SK-N-SH (cell line): Measurements from ENCODE around the gene PAPPA2.

Experiments used
- ELF1 ChIP-seq: IDR thresholded peaks from 2 replicates; pipeline ENCODE4 v1.4.0; 2012
- EP300 ChIP-seq, 2 experiments: IDR thresholded peaks; 2 replicates each; pipeline versions ENCODE4 v1.4.0 to v1.6.1; 2012; ENCODE audit warnings: borderline replicate concordance in 1 of 2, low read depth in 1 of 2, low read length in 1 of 2
- FOSL2 ChIP-seq: IDR thresholded peaks from 2 replicates; pipeline ENCODE4 v1.4.0; 2012; ENCODE audit warnings: low read depth, mild to moderate bottlenecking, moderate library complexity, borderline replicate concordance
- GABPA ChIP-seq: IDR thresholded peaks from 2 replicates; pipeline ENCODE4 v1.4.0; 2012; ENCODE audit warnings: low read depth, mild to moderate bottlenecking
- NFIC ChIP-seq: IDR thresholded peaks from 2 replicates; pipeline ENCODE4 v1.4.0; 2012; ENCODE audit warnings: borderline replicate concordance
- POLR2AphosphoS5 ChIP-seq: IDR thresholded peaks from 2 replicates; pipeline ENCODE4 v1.6.1; 2012; ENCODE audit warnings: low read depth, low read length
- RFX5 ChIP-seq: IDR thresholded peaks from 2 replicates; pipeline ENCODE4 v1.6.1; 2012; ENCODE audit warnings: mild to moderate bottlenecking, improper control_type of control experiment, low read length
- SIN3A ChIP-seq: IDR thresholded peaks from 2 replicates; pipeline ENCODE4 v1.6.1; 2012; ENCODE audit warnings: low read depth, mild to moderate bottlenecking, low read length, moderate library complexity, borderline replicate concordance
- USF1 ChIP-seq: IDR thresholded peaks from 2 replicates; pipeline ENCODE4 v1.4.0; 2012; ENCODE audit warnings: low read depth, borderline replicate concordance
- TF ChIP-seq, protein P1 (sequence below): fragments of 200-600 bp; sonication (generic); IDR thresholded peaks from 2 replicates; pipeline ENCODE4 v1.6.1; 2017; ENCODE audit warnings: antibody characterized with exemption, mild to moderate bottlenecking, moderate library complexity

GRCh38 chr1:176436251-176436650 lies 26.7 kb upstream of the PAPPA2 start:
- TF ChIP-seq ELF1 (no peak), POLR2AphosphoS5 (no peak), GABPA (no peak), EP300 (IDR thresholded peaks at IDR 0.05; ENCODE audit: borderline replicate concordance in 1 of 2, low read depth in 1 of 2, low read length in 1 of 2) (no peak), NFIC (no peak), FOSL2 (no peak), USF1 (no peak), SIN3A (no peak), RFX5 (no peak)
- TF ChIP-seq, protein P1, sequence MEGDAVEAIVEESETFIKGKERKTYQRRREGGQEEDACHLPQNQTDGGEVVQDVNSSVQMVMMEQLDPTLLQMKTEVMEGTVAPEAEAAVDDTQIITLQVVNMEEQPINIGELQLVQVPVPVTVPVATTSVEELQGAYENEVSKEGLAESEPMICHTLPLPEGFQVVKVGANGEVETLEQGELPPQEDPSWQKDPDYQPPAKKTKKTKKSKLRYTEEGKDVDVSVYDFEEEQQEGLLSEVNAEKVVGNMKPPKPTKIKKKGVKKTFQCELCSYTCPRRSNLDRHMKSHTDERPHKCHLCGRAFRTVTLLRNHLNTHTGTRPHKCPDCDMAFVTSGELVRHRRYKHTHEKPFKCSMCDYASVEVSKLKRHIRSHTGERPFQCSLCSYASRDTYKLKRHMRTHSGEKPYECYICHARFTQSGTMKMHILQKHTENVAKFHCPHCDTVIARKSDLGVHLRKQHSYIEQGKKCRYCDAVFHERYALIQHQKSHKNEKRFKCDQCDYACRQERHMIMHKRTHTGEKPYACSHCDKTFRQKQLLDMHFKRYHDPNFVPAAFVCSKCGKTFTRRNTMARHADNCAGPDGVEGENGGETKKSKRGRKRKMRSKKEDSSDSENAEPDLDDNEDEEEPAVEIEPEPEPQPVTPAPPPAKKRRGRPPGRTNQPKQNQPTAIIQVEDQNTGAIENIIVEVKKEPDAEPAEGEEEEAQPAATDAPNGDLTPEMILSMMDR, result no peak
